Caco-2 (cell line): Measurements from ENCODE around the gene ATOSB. TPM values are rescaled to one million over a fixed set of nuclear protein-coding genes. Genes with fewer than 3 reads are reported as not detected.

ENCODE experiments used
- BruUV-seq: library from RNA; stranded (reverse); fragments of 400-500 nt; replicated peaks from 2 replicates; lab custom pipeline; 2021; lab: Mats Ljungman, UMichigan
- CTCF ChIA-PET: fragments of 300-600 bp; sonication (Branson Sonifier 250); formaldehyde crosslinking; loops from one replicate; lab custom pipeline; 2022; ENCODE audit warnings: antibody characterized with exemption; lab: Charles Lee
- POLR2A ChIA-PET: fragments of 300-600 bp; sonication (Branson Sonifier 250); formaldehyde crosslinking; loops from one replicate; lab custom pipeline; 2022; ENCODE audit warnings: antibody characterized with exemption; lab: Charles Lee
- DNase-seq, 2 experiments: peaks; one replicate each; pipeline versions ENCODE4 v3.0.0 to v3.0.0-alpha.2; 2020 to 2022
- H3K27me3 ChIP-seq: replicated peaks from 2 replicates; pipeline ENCODE4 v1.6.0; 2011; ENCODE audit warnings: low read length; ENCODE audit not compliant: control insufficient read depth, insufficient read depth
- H3K36me3 ChIP-seq: 2 replicates; pipeline ENCODE4 v1.5.1; 2011; ENCODE audit warnings: low read length; ENCODE audit not compliant: control insufficient read depth, insufficient read depth
- H3K4me1 ChIP-seq: fragments of 250-450 bp; sonication (Bioruptor Pico); 2 replicates; pipeline ENCODE4 v1.5.1; 2020; ENCODE audit warnings: mild to moderate bottlenecking
- H3K4me3 ChIP-seq: 2 replicates; pipeline ENCODE4 v1.5.1; 2011; ENCODE audit warnings: low read depth, mild to moderate bottlenecking, control low read depth, low read length
- H3K9me3 ChIP-seq: fragments of 250-450 bp; sonication (Bioruptor Pico); 2 replicates; pipeline ENCODE4 v1.5.1; 2020; ENCODE audit warnings: mild to moderate bottlenecking, moderate library complexity
- H3K27ac Mint-ChIP-seq: one replicate; pipeline ENCODE4 v1.8.0; 2022; ENCODE audit warnings: mixed read lengths; ENCODE audit not compliant: unreplicated experiment
- H3K27me3 Mint-ChIP-seq: one replicate; pipeline ENCODE4 v1.8.0; 2022; ENCODE audit warnings: mixed read lengths; ENCODE audit not compliant: insufficient read depth, unreplicated experiment
- H3K36me3 Mint-ChIP-seq: one replicate; pipeline ENCODE4 v1.8.0; 2022; ENCODE audit warnings: mild to moderate bottlenecking, mixed read lengths; ENCODE audit not compliant: insufficient read depth, unreplicated experiment
- H3K4me1 Mint-ChIP-seq: one replicate; pipeline ENCODE4 v1.8.0; 2022; ENCODE audit warnings: low read depth, mixed read lengths; ENCODE audit not compliant: unreplicated experiment
- H3K4me3 Mint-ChIP-seq: one replicate; pipeline ENCODE4 v1.8.0; 2022; ENCODE audit warnings: mild to moderate bottlenecking, moderate library complexity, mixed read lengths; ENCODE audit not compliant: unreplicated experiment
- H3K9me3 Mint-ChIP-seq: one replicate; pipeline ENCODE4 v1.8.0; 2022; ENCODE audit warnings: mixed read lengths; ENCODE audit not compliant: unreplicated experiment
- CTCF ChIP-seq, 2 experiments: fragments of 200-600 bp in 1 of 2; IDR thresholded peaks; 1 replicate in 1 of 2; 2 replicates in 1 of 2; pipeline versions ENCODE4 v1.5.1 to v1.8.0; 2011 to 2022; ENCODE audit warnings: antibody characterized with exemption in 1 of 2, control low read depth in 1 of 2, inconsistent platforms in 1 of 2, low read depth in 1 of 2, low read length in 1 of 2, mild to moderate bottlenecking in 1 of 2, moderate library complexity in 1 of 2; ENCODE audit not compliant: insufficient read depth in 1 of 2, severe bottlenecking in 1 of 2, unreplicated experiment in 1 of 2
- intact Hi-C: fragments of 100-400 bp; cut with micrococcal nuclease; formaldehyde crosslinking; loops from one replicate; pipeline ENCODE4 v1.10.0; 2022; ENCODE audit not compliant: unreplicated experiment
- total RNA-seq: library from RNA; stranded (reverse); gene quantifications from 2 replicates; pipeline ENCODE4 v1.2.3, GENCODE V29; 2022

ATOSB gene
- total RNA-seq, 1 experiment from 2014 or later = 5.8 TPM

- BruUV-seq = TSS peak; percentile 44
- Histone ChIP-seq H3K4me1 (peaks cover 10% of the 10 kb centered on the region), H3K4me3 (peak overlapping the region; percentile 78), H3K27me3 (no peaks in the 10 kb centered on the region), H3K36me3 (no peaks in the 10 kb centered on the region), H3K9me3 (no peaks in the 10 kb centered on the region)
- H3K27ac Mint-ChIP-seq = peak overlapping the region; percentile 79
- no peaks in the 10 kb centered on the region for H3K36me3 Mint-ChIP-seq
- no peak for DNase-seq
- peak overlapping the region; percentile 80 for H3K4me3 Mint-ChIP-seq
- ChIA-PET CTCF (interaction anchor here (1.9 kb wide), 1 partner anchor 47 kb away, joined by 10 read pairs; the partner anchor contains the start of gene ATOSB), POLR2A (interaction anchor here (0.5 to 1.8 kb wide), 4 partner anchors 39 to 502 kb away, joined by 3 to 11 read pairs (median 6); partner anchors contain the start of genes ARHGEF39, ATOSB and STOML2)
- intact Hi-C loops = loop anchor here (2.0 to 5.0 kb wide), 2 partner anchors 75 to 96 kb away; no protein-coding TSS in a partner anchor
- H3K4me1 Mint-ChIP-seq = no peaks in the 10 kb centered on the region
- H3K27me3 Mint-ChIP-seq = no peaks in the 10 kb centered on the region
- TF ChIP-seq CTCF (IDR thresholded peaks at IDR 0.05; ENCODE audit: insufficient read depth in 1 of 2, low read depth in 1 of 2, low read length in 1 of 2, severe bottlenecking in 1 of 2, unreplicated experiment in 1 of 2) = no peak
- H3K9me3 Mint-ChIP-seq = no peaks in the 10 kb centered on the region
Measured at GRCh38 chr9:35162605-35163315, 47.1 kb upstream of the ATOSB start.

- Mint-ChIP-seq H3K27me3 (no peaks in the 10 kb centered on the region), H3K27ac (peak within 1 kb of the TSS; percentile 79), H3K9me3 (no peaks in the 10 kb centered on the region), H3K36me3 (no peaks in the 10 kb centered on the region), H3K4me3 (peak within 1 kb of the TSS; percentile 80), H3K4me1 (no peaks in the 10 kb centered on the region)
- Histone ChIP-seq H3K9me3 (no peaks in the 10 kb centered on the region), H3K27me3 (no peaks in the 10 kb centered on the region), H3K4me3 (peak within 1 kb of the TSS; percentile 78), H3K4me1 (peaks cover 10% of the 10 kb centered on the region), H3K36me3 (no peaks in the 10 kb centered on the region)
- peak; percentile 95 to 97 for DNase-seq
- POLR2A ChIA-PET = interaction anchor here (0.5 to 1.8 kb wide), 7 partner anchors 15 to 503 kb away, joined by 3 to 11 read pairs (median 3); partner anchors contain the start of genes ARHGEF39, ATOSB and STOML2
- intact Hi-C loops = loop anchor here (1.0 to 5.0 kb wide), 3 partner anchors 46 to 97 kb away; no protein-coding TSS in a partner anchor
- no TSS peak for BruUV-seq
- CTCF ChIA-PET = interaction anchor here (0.6 to 1.9 kb wide), 11 partner anchors 12 to 442 kb away, joined by 3 to 14 read pairs (median 5); partner anchors contain the start of genes ATOSB and RUSC2
- peak in 1 of 2 experiments; percentile 16 for TF ChIP-seq CTCF (IDR thresholded peaks at IDR 0.05; ENCODE audit: insufficient read depth in 1 of 2, low read depth in 1 of 2, low read length in 1 of 2, severe bottlenecking in 1 of 2, unreplicated experiment in 1 of 2)
Measured at GRCh38 chr9:35161713-35162604, 46.3 kb upstream of the ATOSB start, which contains the start of gene UNC13B. Gene UNC13B (plus strand): TSS chr9:35162009. CDS start chr9:35162284, 275 bp downstream.
